H1 (cell line): Measurements from ENCODE around the gene FBXO21. TPM values are rescaled to one million over a fixed set of nuclear protein-coding genes. Genes with fewer than 3 reads are reported as not detected.

ENCODE experiments used
- CBX5 ChIP-seq: fragments of 300-800, 300-1000 bp; sonication (generic); IDR thresholded peaks from 2 replicates; pipeline ENCODE4 v1.7.1; 2016; ENCODE audit warnings: antibody characterized with exemption, low read length, low read depth
- CTBP2 ChIP-seq: IDR thresholded peaks from 2 replicates; pipeline ENCODE4 v1.7.0; 2011; ENCODE audit warnings: borderline replicate concordance, mild to moderate bottlenecking, moderate library complexity, mixed read lengths, low read length; ENCODE audit not compliant: insufficient read depth, insufficient read length
- FOSL1 ChIP-seq: IDR thresholded peaks from 2 replicates; pipeline ENCODE4 v1.6.1; 2011; ENCODE audit warnings: mild to moderate bottlenecking, low read depth, low read length, moderate library complexity; ENCODE audit not compliant: insufficient read depth
- HDAC2 ChIP-seq, 2 experiments: fragments of 300-600 bp in 1 of 2; sonication (generic) in 1 of 2; IDR thresholded peaks; 2 replicates each; pipeline ENCODE4 v1.6.1; 2011 to 2012; ENCODE audit warnings: low read depth in 2 of 2, low read length in 2 of 2, mild to moderate bottlenecking in 2 of 2, moderate library complexity in 2 of 2, borderline replicate concordance in 1 of 2, inconsistent platforms in 1 of 2
- RNF2 ChIP-seq: fragments of 200-900, 300-1000 bp; sonication (generic); IDR thresholded peaks from 2 replicates; pipeline ENCODE4 v1.7.1; 2016; ENCODE audit warnings: borderline replicate concordance, low read depth, mild to moderate bottlenecking, antibody characterized with exemption, low read length; ENCODE audit not compliant: poor library complexity, severe bottlenecking; ENCODE audit errors: missing control alignments
- SIN3A ChIP-seq, 2 experiments: IDR thresholded peaks in 1 of 2; conservative IDR thresholded peaks in 1 of 2; 2 replicates each; pipeline ENCODE4 v1.6.1; 2011 to 2012; ENCODE audit warnings: low read length in 2 of 2, improper control_type of control experiment in 1 of 2, low read depth in 1 of 2, mild to moderate bottlenecking in 1 of 2
- polyA plus RNA-seq, 7 experiments: library from polyadenylated mRNA; depleted of rRNA in 3 of 7; stranded (reverse) in 5 of 7; unstranded in 2 of 7; fragments of >200 nt in 5 of 7; fragments of 200-250 nt in 2 of 7; gene quantifications; 1 replicate in 5 of 7; 2 replicates in 1 of 7; 4 replicates in 1 of 7; pipeline versions ENCODE4 v1.2.1 to v1.2.3, GENCODE V29; 2011 to 2013; ENCODE audit warnings: missing spikeins in 2 of 7, mixed read lengths in 2 of 7
- total RNA-seq: library from RNA; stranded (reverse); fragmentation: NEBNext Ultra II Directional; extraction: Animal tissue kit (Norgen Biotek cat#: 25700); gene quantifications from 2 replicates; pipeline ENCODE4 v1.2.1, GENCODE V29; 2021

The FBXO21 gene
- total and polyA plus RNA-seq, 2 of the 8 experiments (the other 6 are each of a cell fraction or from before 2014, with no cell fraction given) = 57.0 to 80.6 TPM

DNA sequence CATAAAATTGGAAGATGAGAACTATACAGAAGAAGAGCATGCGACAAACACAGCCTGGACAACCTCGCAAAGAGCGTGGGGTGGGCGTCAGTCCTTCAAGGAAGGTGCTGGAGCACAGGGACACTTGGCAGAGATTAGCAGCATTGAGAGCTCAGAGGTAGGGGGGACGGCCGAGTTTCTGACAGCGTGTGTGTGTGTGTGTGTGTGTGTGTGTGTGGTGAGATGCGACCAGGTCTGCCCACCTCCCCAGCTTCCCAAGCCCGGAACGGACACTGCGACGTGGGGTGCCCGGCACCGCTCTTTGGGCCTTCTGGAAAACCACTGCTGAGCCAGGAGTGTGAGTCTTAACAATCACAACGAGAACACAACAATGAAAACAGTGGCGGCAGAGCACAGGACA, 17.9 kb upstream of the FBXO21 start (continued):
- no peak for TF ChIP-seq CTBP2
- TF ChIP-seq RNF2 = no peak
- no peak for TF ChIP-seq HDAC2 (IDR thresholded peaks at IDR 0.05; ENCODE audit: borderline replicate concordance in 1 of 2, low read depth in 2 of 2, low read length in 2 of 2)
- TF ChIP-seq FOSL1 = no peak
- TF ChIP-seq CBX5 = no peak
- no peak for TF ChIP-seq SIN3A (conservative IDR thresholded peaks at IDR 0.05 in 1 of 2, IDR thresholded peaks at IDR 0.05 in 1 of 2; ENCODE audit: low read depth in 1 of 2, low read length in 2 of 2)
